Kidney (tissue), 14 donors: Measurements from ENCODE around the gene HHIPL1. TPM values are rescaled to one million over a fixed set of nuclear protein-coding genes. Genes with fewer than 3 reads are reported as not detected.

ENCODE experiments used
- DNase-seq, 5 donors: peaks; one replicate each; pipeline ENCODE4 v3.0.0-alpha.2; 2013 to 2020
- FAIRE-seq: peaks from 2 replicates; lab custom pipeline; 2012; peaks lifted over from hg19 to GRCh38; lab: Jason Lieb, UNC
- H3K27ac ChIP-seq, 2 donors: one replicate each; pipeline ENCODE4 v1.7.0; 2013; ENCODE audit warnings: low read depth in 2 of 2, low read length in 2 of 2, inconsistent platforms in 1 of 2
- H3K27me3 ChIP-seq: one replicate; pipeline ENCODE4 v1.7.1; 2013; ENCODE audit warnings: low read length, inconsistent platforms; ENCODE audit not compliant: control insufficient read depth, insufficient read depth
- H3K36me3 ChIP-seq, 3 donors: one replicate each; pipeline versions ENCODE4 v1.7.0 to v1.7.1; 2013; ENCODE audit warnings: low read length in 3 of 3, control low read depth in 1 of 3, inconsistent platforms in 1 of 3; ENCODE audit not compliant: insufficient read depth in 3 of 3, control insufficient read depth in 2 of 3
- H3K4me1 ChIP-seq, 3 donors: one replicate each; pipeline versions ENCODE4 v1.7.0 to v1.7.1; 2013; ENCODE audit warnings: low read length in 3 of 3, inconsistent platforms in 1 of 3, low read depth in 1 of 3; ENCODE audit not compliant: control insufficient read depth in 2 of 3, insufficient read depth in 2 of 3
- H3K4me3 ChIP-seq, 3 donors: one replicate each; pipeline versions ENCODE4 v1.7.0 to v1.8.1; 2013; ENCODE audit warnings: low read length in 3 of 3, control low read depth in 1 of 3, inconsistent platforms in 1 of 3
- H3K9ac ChIP-seq, 3 donors: one replicate each; pipeline versions ENCODE4 v1.7.0 to v1.7.1; 2013; ENCODE audit warnings: low read length in 3 of 3, control low read depth in 1 of 3, inconsistent platforms in 1 of 3
- H3K9me3 ChIP-seq, 3 donors: one replicate each; pipeline versions ENCODE4 v1.7.0 to v1.7.1; 2013; ENCODE audit warnings: low read length in 3 of 3, control low read depth in 1 of 3, inconsistent platforms in 1 of 3; ENCODE audit not compliant: control insufficient read depth in 2 of 3, insufficient read depth in 1 of 3
- intact Hi-C: fragments of 100-400 bp; cut with DNase I; formaldehyde crosslinking; loops from one replicate; pipeline ENCODE4 v1.11.1; 2022
- polyA plus RNA-seq: library from polyadenylated mRNA; stranded (reverse); fragments of 350-450 nt; fragmentation: Illumina TruSeq; extraction: RNeasy Lipid Tissue Mini Kit (QIAGEN cat#74804); gene quantifications from one replicate; pipeline ENCODE4 v1.2.3, GENCODE V29; 2014; ENCODE audit warnings: low read depth, low replicate concordance; ENCODE audit not compliant: insufficient read depth
- total RNA-seq: library from RNA; stranded (reverse); fragmentation: NEBNext Ultra II Directional; extraction: Animal tissue kit (Norgen Biotek cat#: 25700); gene quantifications from one replicate; pipeline ENCODE4 v1.2.1, GENCODE V29; 2021
- TF ChIP-seq, protein P1 (sequence below): IDR thresholded peaks from 3 replicates; pipeline ENCODE4 v1.5.1; 2012; ENCODE audit warnings: mild to moderate bottlenecking, moderate library complexity, borderline replicate concordance; ENCODE audit not compliant: insufficient read depth; ENCODE audit errors: extremely low read depth
- donor health status: control.
- donor health status: control.
- donor health status: control.
- donor health status: control.
- donor health status: control.
- donor health status: DM: yes; HTN: yes; CAD: no.
- donor health status: Normal renal cell carcinoma (clear cell type).

Gene HHIPL1
- total and polyA plus RNA-seq, 2 donors from 2014 or later: 0.32 to 0.88 TPM

- DNase-seq: peak in 1 of 5 donors; percentile 49
- intact Hi-C loops: no loop called here
- FAIRE-seq: no peak
- no peaks in the 10 kb centered on the region for H3K27me3 ChIP-seq
- H3K27ac ChIP-seq: no peak overlapping the region
- H3K9me3 ChIP-seq: no peaks in the 10 kb centered on the region
- TF ChIP-seq, protein P1, sequence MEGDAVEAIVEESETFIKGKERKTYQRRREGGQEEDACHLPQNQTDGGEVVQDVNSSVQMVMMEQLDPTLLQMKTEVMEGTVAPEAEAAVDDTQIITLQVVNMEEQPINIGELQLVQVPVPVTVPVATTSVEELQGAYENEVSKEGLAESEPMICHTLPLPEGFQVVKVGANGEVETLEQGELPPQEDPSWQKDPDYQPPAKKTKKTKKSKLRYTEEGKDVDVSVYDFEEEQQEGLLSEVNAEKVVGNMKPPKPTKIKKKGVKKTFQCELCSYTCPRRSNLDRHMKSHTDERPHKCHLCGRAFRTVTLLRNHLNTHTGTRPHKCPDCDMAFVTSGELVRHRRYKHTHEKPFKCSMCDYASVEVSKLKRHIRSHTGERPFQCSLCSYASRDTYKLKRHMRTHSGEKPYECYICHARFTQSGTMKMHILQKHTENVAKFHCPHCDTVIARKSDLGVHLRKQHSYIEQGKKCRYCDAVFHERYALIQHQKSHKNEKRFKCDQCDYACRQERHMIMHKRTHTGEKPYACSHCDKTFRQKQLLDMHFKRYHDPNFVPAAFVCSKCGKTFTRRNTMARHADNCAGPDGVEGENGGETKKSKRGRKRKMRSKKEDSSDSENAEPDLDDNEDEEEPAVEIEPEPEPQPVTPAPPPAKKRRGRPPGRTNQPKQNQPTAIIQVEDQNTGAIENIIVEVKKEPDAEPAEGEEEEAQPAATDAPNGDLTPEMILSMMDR: no peak
- H3K4me3 ChIP-seq: no peak overlapping the region
- no peaks in the 10 kb centered on the region for H3K36me3 ChIP-seq
- H3K9ac ChIP-seq: no peak overlapping the region
- H3K4me1 ChIP-seq: peaks cover 0 to 2% (median 0%) of the 10 kb centered on the region in 3 donors
Measured at GRCh38 chr14:99633141-99633540, 11.8 kb upstream of the HHIPL1 start.

- TF ChIP-seq, protein P1: no peak
- FAIRE-seq: no peak
Measured at GRCh38 chr14:99633918-99634317, 11.0 kb upstream of the HHIPL1 start.

DNA sequence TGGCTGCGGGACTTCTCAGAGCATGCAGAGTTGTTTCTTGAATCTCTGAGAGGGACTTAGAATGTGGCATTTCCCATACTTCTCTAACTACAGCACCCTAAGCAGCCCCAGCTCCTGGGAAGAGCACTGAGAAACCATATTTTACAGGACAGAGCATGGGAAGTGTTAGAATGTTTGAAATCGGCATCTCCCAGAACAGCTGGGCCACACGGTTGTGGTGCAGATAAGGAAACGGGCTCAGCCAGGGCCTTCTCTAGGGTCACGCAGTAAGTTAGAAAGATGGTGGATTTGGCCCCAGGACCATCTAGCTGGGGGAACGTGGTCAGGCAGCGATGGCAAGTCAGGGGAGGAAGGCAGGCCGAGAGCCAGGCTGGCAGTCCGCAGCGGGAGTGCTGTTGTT is 10.5 kb upstream of the HHIPL1 start:
- Histone ChIP-seq H3K36me3 (no peaks in the 10 kb centered on the region), H3K27me3 (no peaks in the 10 kb centered on the region), H3K4me3 (no peak overlapping the region), H3K9me3 (no peaks in the 10 kb centered on the region), H3K27ac (no peak overlapping the region), H3K4me1 (no peaks in the 10 kb centered on the region), H3K9ac (no peak overlapping the region)
- DNase-seq (no peak), FAIRE-seq (no peak)
- TF ChIP-seq, protein P1: no peak
- intact Hi-C loops: no loop called here

More at GRCh38 chr14:99633918-99634317, 11.0 kb upstream of the HHIPL1 start:
- no peaks in the 10 kb centered on the region for H3K27me3 ChIP-seq
- intact Hi-C loops: no loop called here
- DNase-seq: no peak
- H3K9me3 ChIP-seq: no peaks in the 10 kb centered on the region
- H3K27ac ChIP-seq: no peak overlapping the region
- H3K4me1 ChIP-seq: no peaks in the 10 kb centered on the region
- no peak overlapping the region for H3K9ac ChIP-seq
- H3K4me3 ChIP-seq: no peak overlapping the region
- no peaks in the 10 kb centered on the region for H3K36me3 ChIP-seq

GRCh38 chr14:99635116-99635515 is 9.8 kb upstream of the HHIPL1 start:
- Histone ChIP-seq H3K27ac (no peak overlapping the region), H3K36me3 (no peaks in the 10 kb centered on the region), H3K4me1 (no peaks in the 10 kb centered on the region), H3K27me3 (no peaks in the 10 kb centered on the region), H3K4me3 (no peak overlapping the region), H3K9ac (no peak overlapping the region), H3K9me3 (no peaks in the 10 kb centered on the region)
- TF ChIP-seq, protein P1: no peak
- DNase-seq (no peak), FAIRE-seq (no peak)
- intact Hi-C loops: no loop called here
